K562 (cell line): ENCODE measurements around the gene LHPP. TPM values are rescaled to one million over a fixed set of nuclear protein-coding genes. Genes with fewer than 3 reads are reported as not detected.

Source experiments
- COPS2 ChIP-seq: fragments of 450-650 bp; conservative IDR thresholded peaks from 2 replicates; pipeline ENCODE4 v1.6.1; 2016; ENCODE audit warnings: mild to moderate bottlenecking, moderate library complexity
- ELK1 ChIP-seq: sonication (generic); formaldehyde crosslinking; IDR thresholded peaks from 2 replicates; pipeline ENCODE4 v1.8.1; 2022; ENCODE audit warnings: missing genetic modification reagents
- HDAC1 ChIP-seq, 2 experiments: fragments of 450-650 bp; IDR thresholded peaks; 2 replicates each; pipeline ENCODE4 v1.6.1; 2016 to 2017; ENCODE audit warnings: inconsistent platforms in 1 of 2, mild to moderate bottlenecking in 1 of 2, moderate library complexity in 1 of 2
- ID3 ChIP-seq, 2 experiments: fragments of 250-450 bp in 1 of 2; fragments of 450-650 bp in 1 of 2; sonication (Bioruptor Pico) in 1 of 2; IDR thresholded peaks; 2 replicates each; pipeline versions ENCODE4 v1.6.1 to v1.8.0; 2016 to 2021; ENCODE audit warnings: mild to moderate bottlenecking in 2 of 2, moderate library complexity in 2 of 2, missing compliant biosample characterization in 1 of 2, missing genetic modification characterization in 1 of 2
- KDM1A ChIP-seq, 2 experiments: fragments of 450-650 bp; IDR thresholded peaks; 2 replicates each; pipeline ENCODE4 v1.6.1; 2016; ENCODE audit warnings: mild to moderate bottlenecking in 2 of 2
- MAFG ChIP-seq: fragments of 450-650 bp; conservative IDR thresholded peaks from 2 replicates; pipeline ENCODE4 v1.6.1; 2016; ENCODE audit warnings: missing genetic modification characterization, missing compliant biosample characterization
- RBBP5 ChIP-seq: fragments of 200-600 bp; sonication (generic); IDR thresholded peaks from 2 replicates; pipeline ENCODE4 v1.6.1; 2012; ENCODE audit warnings: borderline replicate concordance, mild to moderate bottlenecking, low read length, control low read depth, inconsistent platforms; ENCODE audit not compliant: insufficient read depth, poor library complexity, severe bottlenecking
- RBM22 ChIP-seq: fragments of 200-400 bp; formaldehyde crosslinking; IDR thresholded peaks from 2 replicates; pipeline ENCODE4 v1.6.1; 2018; ENCODE audit warnings: low read length, low read depth; ENCODE audit not compliant: poor library complexity, severe bottlenecking
- SP2 ChIP-seq: IDR thresholded peaks from 2 replicates; pipeline ENCODE4 v1.6.1; 2011; ENCODE audit warnings: mild to moderate bottlenecking, low read depth, low read length, moderate library complexity; ENCODE audit not compliant: poor library complexity, severe bottlenecking; ENCODE audit errors: extremely low read depth
- YY1 ChIP-seq, 3 experiments: IDR thresholded peaks; 2 replicates each; pipeline ENCODE4 v1.6.1; 2011; ENCODE audit warnings: low read length in 2 of 3, mild to moderate bottlenecking in 2 of 3, moderate library complexity in 2 of 3, borderline replicate concordance in 1 of 3, control low read depth in 1 of 3, low read depth in 1 of 3; ENCODE audit not compliant: insufficient read depth in 3 of 3, insufficient replicate concordance in 2 of 3, control insufficient read depth in 1 of 3, insufficient read length in 1 of 3; ENCODE audit errors: extremely low read depth in 1 of 3
- ZKSCAN3 ChIP-seq: fragments of 250-450 bp; sonication (Bioruptor Pico); IDR thresholded peaks from 2 replicates; pipeline ENCODE4 v1.4.0; 2020
- ZNF133 ChIP-seq: fragments of 250-450 bp; sonication (Bioruptor Pico); IDR thresholded peaks from 2 replicates; pipeline ENCODE4 v1.4.0; 2020; ENCODE audit warnings: mild to moderate bottlenecking
- ZNF274 ChIP-seq: IDR thresholded peaks from 2 replicates; pipeline ENCODE4 v1.6.1; 2011; ENCODE audit warnings: low read depth, mild to moderate bottlenecking, low read length, moderate library complexity, borderline replicate concordance
- ZNF583 ChIP-seq: fragments of 250-450 bp; sonication (Bioruptor Pico); IDR thresholded peaks from 2 replicates; pipeline ENCODE4 v1.4.0; 2020
- ZNF778 ChIP-seq: fragments of 450-650 bp; formaldehyde crosslinking; IDR thresholded peaks from 2 replicates; pipeline ENCODE4 v1.4.0; 2020; ENCODE audit warnings: mild to moderate bottlenecking, moderate library complexity
- polyA plus RNA-seq, 8 experiments: library from polyadenylated mRNA; depleted of rRNA in 4 of 8; stranded (reverse) in 5 of 8; unstranded in 3 of 8; fragments of >200 nt; fragmentation: Nextera tagmentation in 2 of 8; fragmentation: Illumina TruSeq in 1 of 8; extraction: Ambion mirVana in 2 of 8; extraction: Trizol in 1 of 8; gene quantifications; 2 replicates each; pipeline versions ENCODE4 v1.2.1 to v1.2.3, GENCODE V29; 2011 to 2014; ENCODE audit warnings: inconsistent platforms in 1 of 8, missing spikeins in 1 of 8
- total RNA-seq, 7 experiments: library from RNA; depleted of rRNA in 6 of 7; stranded (reverse); fragments of >200 nt in 6 of 7; fragmentation: Illumina TruSeq in 2 of 7; extraction: Trizol in 2 of 7; gene quantifications; 2 replicates each; pipeline versions ENCODE4 v1.2.1 to v1.2.3, GENCODE V29; 2011 to 2021; ENCODE audit warnings: low replicate concordance in 1 of 7
- TF ChIP-seq, protein P1 (sequence below): fragments of 450-650 bp; IDR thresholded peaks from 2 replicates; pipeline ENCODE4 v1.6.1; 2016; ENCODE audit warnings: borderline replicate concordance
- TF ChIP-seq, protein P2 (sequence below), 2 experiments: fragments of 450-650 bp; IDR thresholded peaks; 2 replicates each; pipeline ENCODE4 v1.6.1; 2018; ENCODE audit warnings: mild to moderate bottlenecking in 2 of 2, low read depth in 1 of 2; ENCODE audit not compliant: partially characterized antibody in 2 of 2

The LHPP gene
- total and polyA plus RNA-seq, 9 of the 15 experiments (the other 6 are each of a cell fraction or from before 2014, with no cell fraction given) = 0.34 to 7.4 (median 3.0) TPM

DNA sequence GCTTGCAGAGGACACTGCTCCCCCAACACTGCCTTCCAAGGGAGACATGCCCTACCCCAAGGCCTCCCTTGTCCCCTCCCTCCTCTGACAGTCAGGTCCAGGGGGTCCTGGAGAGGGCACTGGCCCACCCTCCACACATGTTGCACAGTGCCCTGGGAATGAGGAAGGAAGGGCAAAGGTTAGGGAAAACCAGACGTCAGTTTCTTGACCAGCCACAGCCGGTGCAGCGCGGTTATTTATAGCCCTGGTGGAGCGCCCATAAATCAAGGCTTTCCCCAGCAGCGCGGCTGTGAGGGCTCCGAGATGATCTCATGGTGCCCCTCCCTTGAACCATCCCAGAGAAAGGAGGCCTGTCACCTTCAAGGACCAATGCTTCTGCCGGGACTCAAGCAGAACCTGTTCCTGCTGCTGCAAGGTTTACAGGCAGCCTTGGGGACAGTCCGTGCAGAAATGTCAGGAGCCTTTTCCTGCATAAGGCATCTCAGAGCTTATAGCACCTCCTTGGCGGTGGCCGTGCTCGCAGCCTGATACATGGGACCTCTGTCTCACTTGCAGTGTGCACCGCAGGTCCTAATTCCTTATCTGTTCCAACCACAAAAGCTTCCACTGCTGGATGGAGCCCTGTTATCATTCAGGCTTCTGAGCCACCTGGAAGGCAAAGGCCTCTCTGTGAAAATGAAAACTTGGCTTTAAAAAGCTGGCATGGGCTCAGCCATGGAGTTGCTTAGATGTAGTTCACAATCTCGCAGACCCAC, 127.3 kb downstream of the LHPP start (continued):
- TF ChIP-seq, protein P1, sequence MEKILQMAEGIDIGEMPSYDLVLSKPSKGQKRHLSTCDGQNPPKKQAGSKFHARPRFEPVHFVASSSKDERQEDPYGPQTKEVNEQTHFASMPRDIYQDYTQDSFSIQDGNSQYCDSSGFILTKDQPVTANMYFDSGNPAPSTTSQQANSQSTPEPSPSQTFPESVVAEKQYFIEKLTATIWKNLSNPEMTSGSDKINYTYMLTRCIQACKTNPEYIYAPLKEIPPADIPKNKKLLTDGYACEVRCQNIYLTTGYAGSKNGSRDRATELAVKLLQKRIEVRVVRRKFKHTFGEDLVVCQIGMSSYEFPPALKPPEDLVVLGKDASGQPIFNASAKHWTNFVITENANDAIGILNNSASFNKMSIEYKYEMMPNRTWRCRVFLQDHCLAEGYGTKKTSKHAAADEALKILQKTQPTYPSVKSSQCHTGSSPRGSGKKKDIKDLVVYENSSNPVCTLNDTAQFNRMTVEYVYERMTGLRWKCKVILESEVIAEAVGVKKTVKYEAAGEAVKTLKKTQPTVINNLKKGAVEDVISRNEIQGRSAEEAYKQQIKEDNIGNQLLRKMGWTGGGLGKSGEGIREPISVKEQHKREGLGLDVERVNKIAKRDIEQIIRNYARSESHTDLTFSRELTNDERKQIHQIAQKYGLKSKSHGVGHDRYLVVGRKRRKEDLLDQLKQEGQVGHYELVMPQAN = no peak
- no peak for TF ChIP-seq ZKSCAN3
- TF ChIP-seq HDAC1 (IDR thresholded peaks at IDR 0.05) = peak in 1 of 2 experiments; percentile 60; a peak in 2 of 4 replicates
- TF ChIP-seq ZNF778 (CRISPR knock-in tag) = no peak
- TF ChIP-seq ZNF133 (CRISPR knock-in tag) = no peak
- TF ChIP-seq RBBP5 = no peak
- TF ChIP-seq, protein P2, sequence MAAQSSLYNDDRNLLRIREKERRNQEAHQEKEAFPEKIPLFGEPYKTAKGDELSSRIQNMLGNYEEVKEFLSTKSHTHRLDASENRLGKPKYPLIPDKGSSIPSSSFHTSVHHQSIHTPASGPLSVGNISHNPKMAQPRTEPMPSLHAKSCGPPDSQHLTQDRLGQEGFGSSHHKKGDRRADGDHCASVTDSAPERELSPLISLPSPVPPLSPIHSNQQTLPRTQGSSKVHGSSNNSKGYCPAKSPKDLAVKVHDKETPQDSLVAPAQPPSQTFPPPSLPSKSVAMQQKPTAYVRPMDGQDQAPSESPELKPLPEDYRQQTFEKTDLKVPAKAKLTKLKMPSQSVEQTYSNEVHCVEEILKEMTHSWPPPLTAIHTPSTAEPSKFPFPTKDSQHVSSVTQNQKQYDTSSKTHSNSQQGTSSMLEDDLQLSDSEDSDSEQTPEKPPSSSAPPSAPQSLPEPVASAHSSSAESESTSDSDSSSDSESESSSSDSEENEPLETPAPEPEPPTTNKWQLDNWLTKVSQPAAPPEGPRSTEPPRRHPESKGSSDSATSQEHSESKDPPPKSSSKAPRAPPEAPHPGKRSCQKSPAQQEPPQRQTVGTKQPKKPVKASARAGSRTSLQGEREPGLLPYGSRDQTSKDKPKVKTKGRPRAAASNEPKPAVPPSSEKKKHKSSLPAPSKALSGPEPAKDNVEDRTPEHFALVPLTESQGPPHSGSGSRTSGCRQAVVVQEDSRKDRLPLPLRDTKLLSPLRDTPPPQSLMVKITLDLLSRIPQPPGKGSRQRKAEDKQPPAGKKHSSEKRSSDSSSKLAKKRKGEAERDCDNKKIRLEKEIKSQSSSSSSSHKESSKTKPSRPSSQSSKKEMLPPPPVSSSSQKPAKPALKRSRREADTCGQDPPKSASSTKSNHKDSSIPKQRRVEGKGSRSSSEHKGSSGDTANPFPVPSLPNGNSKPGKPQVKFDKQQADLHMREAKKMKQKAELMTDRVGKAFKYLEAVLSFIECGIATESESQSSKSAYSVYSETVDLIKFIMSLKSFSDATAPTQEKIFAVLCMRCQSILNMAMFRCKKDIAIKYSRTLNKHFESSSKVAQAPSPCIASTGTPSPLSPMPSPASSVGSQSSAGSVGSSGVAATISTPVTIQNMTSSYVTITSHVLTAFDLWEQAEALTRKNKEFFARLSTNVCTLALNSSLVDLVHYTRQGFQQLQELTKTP (IDR thresholded peaks at IDR 0.05; ENCODE audit: low read depth in 1 of 2, partially characterized antibody in 2 of 2) = no peak
- no peak for TF ChIP-seq ZNF274
- TF ChIP-seq MAFG (tag) = no peak
- TF ChIP-seq ZNF583 = no peak
- TF ChIP-seq KDM1A (IDR thresholded peaks at IDR 0.05) = peak; percentile 73 to 75
- no peak for TF ChIP-seq ELK1
- no peak for TF ChIP-seq ID3 (CRISPR knock-in tag; IDR thresholded peaks at IDR 0.05)
- TF ChIP-seq ID3 (tag; IDR thresholded peaks at IDR 0.05) = no peak
- no peak for TF ChIP-seq SP2
- no peak for TF ChIP-seq COPS2
- no peak for TF ChIP-seq YY1 (IDR thresholded peaks at IDR 0.05; ENCODE audit: borderline replicate concordance in 1 of 3, control insufficient read depth in 1 of 3, extremely low read depth in 1 of 3, insufficient read depth in 3 of 3, insufficient read length in 1 of 3, insufficient replicate concordance in 2 of 3, low read depth in 1 of 3, low read length in 2 of 3)
- no peak for TF ChIP-seq RBM22
